HepG2 (cell line): ENCODE results near the gene ANGPTL5. TPM values are rescaled to one million over a fixed set of nuclear protein-coding genes. Genes with fewer than 3 reads are reported as not detected.

ENCODE experiments used
- ARHGAP35 ChIP-seq: sonication (generic); formaldehyde crosslinking; IDR thresholded peaks from 2 replicates; pipeline ENCODE4 v1.9.0; 2022; ENCODE audit warnings: mild to moderate bottlenecking, inconsistent platforms, moderate library complexity, missing genetic modification reagents, borderline replicate concordance
- PCBP2 ChIP-seq: fragments of 200-400 bp; formaldehyde crosslinking; optimal IDR thresholded peaks from 2 replicates; pipeline ENCODE3; 2018; ENCODE audit warnings: low read length, low read depth; ENCODE audit not compliant: poor library complexity, severe bottlenecking
- POLR2AphosphoS2 ChIP-seq: IDR thresholded peaks from 2 replicates; pipeline ENCODE4 v1.6.1; 2011; ENCODE audit warnings: low read depth, low read length, improper control_type of control experiment
- SRSF9 ChIP-seq: fragments of 200-400 bp; formaldehyde crosslinking; IDR thresholded peaks from 2 replicates; pipeline ENCODE4 v1.6.1; 2018; ENCODE audit warnings: borderline replicate concordance, mild to moderate bottlenecking, low read depth, low read length; ENCODE audit not compliant: insufficient read depth, poor library complexity, severe bottlenecking
- ZNF407 ChIP-seq: sonication (generic); formaldehyde crosslinking; IDR thresholded peaks from one replicate; pipeline ENCODE4 v1.5.1; 2020; ENCODE audit warnings: mild to moderate bottlenecking, missing genetic modification reagents; ENCODE audit errors: not compliant biosample characterization
- ZNF781 ChIP-seq: sonication (generic); formaldehyde crosslinking; IDR thresholded peaks from 2 replicates; pipeline ENCODE4 v1.5.1; 2020; ENCODE audit warnings: borderline replicate concordance, mild to moderate bottlenecking, missing genetic modification reagents; ENCODE audit errors: not compliant biosample characterization
- ZSCAN12 ChIP-seq: sonication (generic); formaldehyde crosslinking; IDR thresholded peaks from 2 replicates; pipeline ENCODE4 v1.9.0; 2021; ENCODE audit warnings: mild to moderate bottlenecking, missing genetic modification reagents
- ZSCAN29 ChIP-seq: sonication (generic); formaldehyde crosslinking; conservative IDR thresholded peaks from 2 replicates; pipeline ENCODE4 v1.4.0; 2020; ENCODE audit warnings: mild to moderate bottlenecking, missing genetic modification reagents
- polyA plus RNA-seq, 8 experiments: library from polyadenylated mRNA; depleted of rRNA in 3 of 8; stranded (reverse) in 7 of 8; unstranded in 1 of 8; fragments of >200 nt; fragmentation: Illumina TruSeq in 4 of 8; extraction: Trizol in 4 of 8; gene quantifications; 2 replicates each; pipeline versions ENCODE4 v1.2.1 to v1.2.3, GENCODE V29; 2011 to 2016; ENCODE audit warnings: low read depth in 4 of 8, missing spikeins in 1 of 8, mixed read lengths in 1 of 8; ENCODE audit not compliant: insufficient read depth in 1 of 8
- total RNA-seq, 5 experiments: library from RNA; depleted of rRNA; stranded (reverse); fragments of >200 nt; fragmentation: Illumina TruSeq; extraction: Trizol; gene quantifications; 2 replicates each; pipeline ENCODE4 v1.2.3, GENCODE V29; 2016; ENCODE audit warnings: low read depth in 1 of 5

ANGPTL5 gene
- total and polyA plus RNA-seq, 2 of the 13 experiments (the other 11 are each of a cell fraction or from before 2014, with no cell fraction given): not detected

GRCh38 chr11:101945448-101945847, 29.1 kb upstream of the ANGPTL5 start (continued):
- no peak for TF ChIP-seq ZSCAN29 (CRISPR knock-in tag)
- no peak for TF ChIP-seq POLR2AphosphoS2
- no peak for TF ChIP-seq ARHGAP35 (CRISPR knock-in tag)
- no peak for TF ChIP-seq SRSF9
- no peak for TF ChIP-seq ZNF781
- no peak for TF ChIP-seq ZSCAN12 (CRISPR knock-in tag)
- TF ChIP-seq ZNF407 (CRISPR knock-in tag): no peak
- TF ChIP-seq PCBP2: no peak
- TF ChIP-seq, all 625 proteins: peak for 0
